Measurements from ENCODE around the gene TCAF2.
"Not testable (repeated sequence)": the region's sequence is repeated elsewhere in the genome, so short reads cannot be mapped to it uniquely, and the experiment has no call there.

The TCAF2 gene

GRCh38 chr7:143620646-143621045 is at the start of gene TCAF2:
TCAF2 (plus strand) TSS chr7:143620974.
- DNase-seq (ENCODE audit: low spot score), result not testable (repeated sequence)

GRCh38 chr7:143571501-143571900 is 49.3 kb upstream of the TCAF2 start, which contains the start of gene CTAGE15:
CTAGE15 (plus strand) TSS chr7:143571801; CDS start chr7:143571818, 17 bp downstream.
- not testable (repeated sequence) for DNase-seq (ENCODE audit: low spot score)

- DNase-seq (ENCODE audit: low spot score), result not testable (repeated sequence)
Observed at GRCh38 chr7:143588183-143588582, 32.6 kb upstream of the TCAF2 start.

GRCh38 chr7:143589897-143590296 is 30.9 kb upstream of the TCAF2 start:
- not testable (repeated sequence) for DNase-seq (ENCODE audit: low spot score)

GRCh38 chr7:143598086-143598485 is 22.7 kb upstream of the TCAF2 start:
- DNase-seq (ENCODE audit: low spot score), result not testable (repeated sequence)

GRCh38 chr7:143603549-143603948 is 17.2 kb upstream of the TCAF2 start:
- not testable (repeated sequence) for DNase-seq (ENCODE audit: low spot score)

- not testable (repeated sequence) for DNase-seq (ENCODE audit: low spot score)
Observed at GRCh38 chr7:143606088-143606487, 14.7 kb upstream of the TCAF2 start.

- not testable (repeated sequence) for DNase-seq (ENCODE audit: low spot score)
Observed at GRCh38 chr7:143615545-143615944, 5.2 kb upstream of the TCAF2 start.

GRCh38 chr7:143617204-143617603 is 3.6 kb upstream of the TCAF2 start:
- not testable (repeated sequence) for DNase-seq (ENCODE audit: low spot score)

GRCh38 chr7:143620058-143620457 is 716 bp upstream of the TCAF2 start:
- not testable (repeated sequence) for DNase-seq (ENCODE audit: low spot score)

GRCh38 chr7:143621175-143621574 is 401 bp downstream of the TCAF2 start:
- DNase-seq (ENCODE audit: low spot score), result not testable (repeated sequence)

GRCh38 chr7:143622130-143622529 is 1.4 kb downstream of the TCAF2 start:
- DNase-seq (ENCODE audit: low spot score), result not testable (repeated sequence)

GRCh38 chr7:143630653-143631052 is 9.9 kb downstream of the TCAF2 start:
- not testable (repeated sequence) for DNase-seq (ENCODE audit: low spot score)

GRCh38 chr7:143632506-143632905 is 11.7 kb downstream of the TCAF2 start:
- not testable (repeated sequence) for DNase-seq (ENCODE audit: low spot score)

- not testable (repeated sequence) for DNase-seq (ENCODE audit: low spot score)
Observed at GRCh38 chr7:143633013-143633618, 12.3 kb downstream of the TCAF2 start.

- not testable (repeated sequence) for DNase-seq (ENCODE audit: low spot score)
Observed at GRCh38 chr7:143635364-143636240, 14.8 kb downstream of the TCAF2 start.

GRCh38 chr7:143639372-143639771 is 18.6 kb downstream of the TCAF2 start:
- not testable (repeated sequence) for DNase-seq (ENCODE audit: low spot score)

GRCh38 chr7:143640528-143641189 is 19.9 kb downstream of the TCAF2 start:
- DNase-seq (ENCODE audit: low spot score), result not testable (repeated sequence)

GRCh38 chr7:143646598-143646997 is 25.8 kb downstream of the TCAF2 start:
- DNase-seq (ENCODE audit: low spot score), result not testable (repeated sequence)

- not testable (repeated sequence) for DNase-seq (ENCODE audit: low spot score)
Observed at GRCh38 chr7:143649902-143650301, 29.1 kb downstream of the TCAF2 start.

GRCh38 chr7:143650447-143650846 is 29.7 kb downstream of the TCAF2 start:
- not testable (repeated sequence) for DNase-seq (ENCODE audit: low spot score)

Data from Ammon's horn (tissue), 1 donor.